Stimulated activated naive CD8-positive, alpha-beta T cell treated with anti-CD3 and anti-CD28 coated beads, Interleukin-15, Interleukin-2, amounts not matched to agents 100 ng/mL and 50 ng/mL, for 24 hours (primary cell): ENCODE results near the gene LGALS9B.
"Not testable (repeated sequence)": the region's sequence is repeated elsewhere in the genome, so short reads cannot be mapped to it uniquely, and the experiment has no call there.

Experiments used
- H3K27ac Mint-ChIP-seq: one replicate; pipeline ENCODE4 v1.8.0; 2021; ENCODE audit warnings: mild to moderate bottlenecking, mixed read lengths
- H3K27me3 Mint-ChIP-seq: one replicate; pipeline ENCODE4 v1.8.0; 2021; ENCODE audit warnings: mixed read lengths
- H3K36me3 Mint-ChIP-seq: one replicate; pipeline ENCODE4 v1.8.0; 2021; ENCODE audit warnings: low read depth, mixed read lengths
- H3K4me1 Mint-ChIP-seq: one replicate; pipeline ENCODE4 v1.8.0; 2021; ENCODE audit warnings: low read depth, mixed read lengths
- H3K4me3 Mint-ChIP-seq: one replicate; pipeline ENCODE4 v1.8.0; 2021; ENCODE audit warnings: mild to moderate bottlenecking, mixed read lengths
- H3K9me3 Mint-ChIP-seq: one replicate; pipeline ENCODE4 v1.8.0; 2021; ENCODE audit warnings: mixed read lengths

The LGALS9B gene

DNA sequence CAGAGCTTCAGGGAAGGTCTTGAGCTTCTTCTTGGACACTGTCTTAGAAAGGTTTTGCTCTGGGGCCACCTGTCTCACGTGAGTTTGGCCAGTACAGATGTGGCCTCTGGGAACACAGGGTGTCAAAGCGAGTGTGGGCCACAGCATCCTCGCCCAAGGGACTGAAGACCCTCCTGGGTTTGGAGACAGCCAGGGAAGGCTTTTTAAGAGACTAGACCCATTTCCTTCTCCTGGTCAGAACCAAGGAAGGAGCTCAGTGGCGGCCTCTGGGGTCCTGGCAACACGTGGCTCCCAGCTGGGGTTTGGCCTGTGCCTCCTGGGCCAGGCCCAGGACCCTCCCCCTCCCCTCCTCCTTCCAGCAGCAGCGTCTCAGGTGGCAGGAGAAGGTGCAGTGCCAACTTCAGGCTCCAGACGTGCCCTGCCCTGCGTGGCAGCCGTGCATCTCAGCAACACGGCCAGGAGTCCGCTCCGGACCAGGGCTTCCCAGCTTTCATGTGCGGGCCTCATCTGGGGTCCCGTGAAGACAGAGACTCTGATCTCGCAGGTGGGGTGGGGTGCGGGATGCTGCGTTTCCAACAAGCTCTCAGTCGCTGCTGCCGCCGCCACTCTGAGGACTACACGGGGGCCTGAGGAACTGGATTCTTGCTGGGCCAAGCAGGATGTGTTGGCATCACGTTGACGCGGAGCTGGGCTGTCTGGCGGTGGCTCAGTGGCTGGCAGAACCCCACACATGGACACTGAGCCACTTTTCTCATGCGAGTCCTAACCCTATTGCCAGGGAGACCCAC, 19.6 kb downstream of the LGALS9B start:
- H3K27me3 Mint-ChIP-seq, H3K27ac Mint-ChIP-seq, H3K4me1 Mint-ChIP-seq, H3K9me3 Mint-ChIP-seq, H3K36me3 Mint-ChIP-seq, H3K4me3 Mint-ChIP-seq: not testable (repeated sequence)

DNA sequence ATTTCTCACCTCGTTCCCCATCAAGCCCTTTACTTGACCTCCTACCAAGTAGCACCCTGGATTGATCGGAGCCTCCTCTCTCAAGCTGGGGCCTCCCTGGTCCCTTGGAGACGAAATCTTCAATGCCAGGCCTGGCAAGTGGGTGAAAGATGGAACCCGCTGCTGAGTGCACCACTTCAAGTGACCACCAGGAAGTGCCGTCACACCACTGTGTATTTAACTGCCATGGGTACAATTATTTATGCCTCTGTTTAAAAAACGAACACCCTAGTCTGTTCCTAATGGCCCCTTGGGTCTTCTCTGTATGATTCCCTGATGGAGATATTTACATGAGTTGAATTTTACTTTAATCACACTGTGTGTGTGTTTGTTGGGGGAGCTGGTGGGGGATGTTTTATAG, 20.4 kb downstream of the LGALS9B start:
- H3K4me1 Mint-ChIP-seq, H3K36me3 Mint-ChIP-seq, H3K27ac Mint-ChIP-seq, H3K27me3 Mint-ChIP-seq, H3K4me3 Mint-ChIP-seq, H3K9me3 Mint-ChIP-seq: not testable (repeated sequence)

DNA sequence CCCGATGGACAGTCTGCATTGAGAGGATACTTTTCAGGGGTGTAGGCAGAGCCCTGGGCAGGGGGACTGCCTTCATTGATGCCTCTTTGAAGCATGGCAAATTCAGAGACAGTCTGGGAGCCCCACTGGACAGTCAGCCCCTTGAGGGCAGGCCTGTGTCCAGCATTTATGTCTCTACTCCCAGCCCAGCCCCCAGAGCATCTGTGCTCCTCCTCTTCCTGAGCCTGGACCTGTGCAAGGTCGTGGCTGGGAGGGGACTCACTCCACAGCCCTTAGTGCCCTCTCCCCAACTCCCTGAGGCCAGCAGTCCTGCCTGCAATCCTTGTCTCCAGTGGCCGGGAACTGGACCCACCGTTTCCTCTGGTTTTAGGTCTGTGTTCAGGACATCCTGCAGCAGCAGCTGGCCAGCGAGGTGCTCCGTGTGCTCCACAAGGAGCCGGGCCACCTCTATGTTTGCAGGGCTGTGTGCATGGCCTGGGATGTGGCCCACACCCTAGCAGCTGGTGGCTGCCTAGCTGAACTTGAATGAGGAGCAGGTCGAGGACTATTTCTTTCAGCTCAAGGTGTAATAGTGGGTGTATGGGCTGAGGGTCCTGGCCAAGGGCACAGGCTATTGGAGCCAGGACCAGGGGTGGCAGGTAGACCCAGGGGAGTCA, 22.6 kb downstream of the LGALS9B start:
- not testable (repeated sequence) for H3K4me1 Mint-ChIP-seq, H3K9me3 Mint-ChIP-seq, H3K27ac Mint-ChIP-seq, H3K36me3 Mint-ChIP-seq, H3K4me3 Mint-ChIP-seq, H3K27me3 Mint-ChIP-seq

DNA sequence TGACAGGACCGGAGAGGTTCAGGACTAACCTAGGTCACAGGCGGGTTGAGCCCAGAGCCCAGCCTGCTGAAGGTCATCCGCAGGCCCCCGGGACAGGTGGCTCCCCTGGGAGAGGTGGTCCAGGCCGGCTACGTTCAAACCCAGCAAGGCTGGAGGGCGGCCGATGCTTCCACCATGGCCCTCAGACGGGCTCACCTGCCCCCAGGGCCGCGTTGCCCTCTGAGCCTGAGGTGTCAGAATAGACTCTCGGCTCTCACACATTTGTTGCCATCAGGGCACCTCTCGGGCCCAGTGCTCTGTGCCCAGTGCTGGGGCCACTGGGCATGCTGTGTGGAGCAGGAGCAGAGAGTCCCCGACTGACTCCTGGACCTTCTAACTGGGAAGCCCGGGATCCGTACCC, 23.2 kb downstream of the LGALS9B start:
- not testable (repeated sequence) for H3K27ac Mint-ChIP-seq, H3K27me3 Mint-ChIP-seq, H3K4me3 Mint-ChIP-seq, H3K4me1 Mint-ChIP-seq, H3K36me3 Mint-ChIP-seq, H3K9me3 Mint-ChIP-seq

DNA sequence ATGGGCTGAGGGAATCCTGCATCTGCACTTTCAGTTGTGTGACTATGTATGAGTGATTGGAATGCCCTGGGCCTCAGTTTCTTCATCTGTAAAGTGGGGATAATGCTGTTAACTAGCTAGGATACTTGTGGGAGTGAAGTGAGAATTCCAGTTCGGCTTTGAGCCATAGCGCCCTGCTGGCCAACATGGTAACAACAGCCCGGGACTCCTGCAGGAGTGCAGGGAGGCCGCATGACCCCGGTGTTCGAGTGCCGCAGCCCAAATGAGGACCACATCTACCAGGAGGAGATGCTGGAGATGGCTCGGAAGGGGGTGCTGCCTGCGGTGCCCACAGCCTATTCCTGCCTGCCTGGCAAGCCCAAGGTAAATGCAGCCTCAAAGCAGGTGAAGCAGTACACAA, 23.7 kb downstream of the LGALS9B start:
- not testable (repeated sequence) for H3K27ac Mint-ChIP-seq, H3K36me3 Mint-ChIP-seq, H3K9me3 Mint-ChIP-seq, H3K4me1 Mint-ChIP-seq, H3K27me3 Mint-ChIP-seq, H3K4me3 Mint-ChIP-seq

DNA sequence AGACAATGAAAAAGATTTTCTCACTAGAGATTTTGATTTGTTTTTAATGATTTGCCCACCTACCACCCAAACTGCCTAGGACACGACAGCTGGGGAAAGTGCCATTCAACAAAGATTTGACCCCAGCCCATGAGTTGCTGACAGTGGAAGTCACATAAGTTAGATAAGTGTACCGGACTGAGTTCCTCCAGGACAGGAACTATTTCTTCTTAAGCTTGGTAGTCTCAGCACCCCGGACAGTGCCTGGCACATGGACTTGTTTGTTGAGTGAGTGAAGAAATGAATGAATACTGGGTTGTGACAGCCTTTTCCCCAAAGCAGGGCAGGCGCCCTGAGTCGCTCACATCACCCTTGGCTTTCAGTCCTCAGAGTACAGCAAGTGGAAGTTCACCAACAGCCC, 26.7 kb downstream of the LGALS9B start:
- not testable (repeated sequence) for H3K36me3 Mint-ChIP-seq, H3K27me3 Mint-ChIP-seq, H3K27ac Mint-ChIP-seq, H3K4me3 Mint-ChIP-seq, H3K9me3 Mint-ChIP-seq, H3K4me1 Mint-ChIP-seq

DNA sequence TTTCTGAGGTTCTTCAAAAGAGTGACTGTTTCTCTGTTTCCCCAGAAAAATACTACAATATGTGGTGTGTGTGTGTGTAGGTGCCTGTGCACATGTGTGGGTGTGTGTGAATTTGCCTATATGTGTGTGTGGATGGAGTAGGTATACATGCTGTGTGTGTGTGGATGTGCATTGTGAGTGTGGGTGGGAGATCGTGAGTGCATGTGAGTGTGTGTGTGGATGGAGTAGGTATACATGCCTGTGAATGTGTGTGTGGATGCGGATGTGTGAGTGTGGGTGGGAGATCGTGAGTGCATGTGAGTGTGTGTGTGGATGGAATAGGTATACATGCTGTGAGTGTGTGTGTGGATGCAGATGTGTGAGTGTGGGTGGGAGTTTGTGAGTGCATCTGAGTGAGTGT, 32.2 kb downstream of the LGALS9B start:
- H3K27ac Mint-ChIP-seq, H3K4me1 Mint-ChIP-seq, H3K36me3 Mint-ChIP-seq, H3K27me3 Mint-ChIP-seq, H3K4me3 Mint-ChIP-seq, H3K9me3 Mint-ChIP-seq: not testable (repeated sequence)

DNA sequence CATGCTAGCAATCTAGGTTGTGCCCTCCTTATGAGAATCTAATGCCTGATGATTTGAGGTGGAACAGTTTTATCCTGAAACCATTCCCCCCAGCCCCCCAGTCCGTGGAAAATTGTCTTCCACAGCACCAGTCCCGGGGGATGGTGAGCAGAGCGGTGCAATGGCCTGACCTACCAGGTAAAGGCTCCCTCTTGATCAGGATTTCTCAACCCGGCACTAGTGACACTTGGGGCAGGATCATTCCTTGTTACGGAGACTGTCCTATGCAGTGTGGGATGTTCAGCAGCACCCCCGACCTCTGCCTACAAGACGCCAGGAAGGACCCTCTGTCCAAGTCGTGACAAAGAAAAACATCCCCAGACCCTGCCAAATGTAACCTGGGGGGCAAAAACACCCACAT, 34.0 kb downstream of the LGALS9B start:
- H3K9me3 Mint-ChIP-seq, H3K27me3 Mint-ChIP-seq, H3K4me1 Mint-ChIP-seq, H3K27ac Mint-ChIP-seq, H3K4me3 Mint-ChIP-seq, H3K36me3 Mint-ChIP-seq: not testable (repeated sequence)

DNA sequence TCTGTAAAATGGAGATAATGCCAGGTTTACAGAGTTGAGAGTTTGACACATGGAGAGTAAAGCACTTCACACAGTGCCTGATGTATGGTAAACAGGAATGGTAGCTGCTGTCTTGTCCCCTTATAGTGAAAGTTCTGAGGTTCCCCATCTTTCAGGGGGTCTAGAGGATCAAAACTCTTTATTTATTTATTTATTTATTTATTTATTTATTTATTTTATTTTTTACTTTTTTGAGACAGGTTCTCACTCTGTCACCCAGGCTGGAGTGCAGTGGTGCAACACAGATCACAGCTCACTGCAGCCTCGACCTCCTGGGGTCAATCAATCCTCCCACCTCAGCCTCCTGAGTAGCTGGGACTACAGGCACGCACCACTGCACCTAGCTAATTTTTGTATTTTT, 40.1 kb downstream of the LGALS9B start:
- H3K36me3 Mint-ChIP-seq, H3K27ac Mint-ChIP-seq, H3K27me3 Mint-ChIP-seq, H3K4me3 Mint-ChIP-seq, H3K4me1 Mint-ChIP-seq, H3K9me3 Mint-ChIP-seq: not testable (repeated sequence)

DNA sequence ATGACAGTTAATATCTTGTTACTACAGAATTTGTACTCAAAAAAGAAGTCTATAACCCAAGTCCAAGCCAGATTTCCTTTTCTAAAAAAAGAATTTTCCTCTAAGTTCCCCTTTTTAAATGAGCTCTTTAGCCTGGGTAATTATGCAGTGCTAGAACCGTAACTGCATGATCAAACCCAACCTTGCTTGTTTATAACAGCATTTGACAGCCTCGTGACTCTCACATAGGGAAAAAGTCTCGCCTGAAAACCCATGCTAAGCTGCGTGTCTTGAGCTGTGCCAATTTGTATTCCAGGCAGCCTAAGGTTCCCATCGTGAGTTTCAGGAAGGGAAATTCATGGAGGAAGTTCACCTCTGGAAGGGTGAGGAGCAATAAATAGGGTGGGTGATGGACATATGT, 44.5 kb downstream of the LGALS9B start:
- not testable (repeated sequence) for H3K4me3 Mint-ChIP-seq, H3K27ac Mint-ChIP-seq, H3K27me3 Mint-ChIP-seq, H3K4me1 Mint-ChIP-seq, H3K9me3 Mint-ChIP-seq, H3K36me3 Mint-ChIP-seq

DNA sequence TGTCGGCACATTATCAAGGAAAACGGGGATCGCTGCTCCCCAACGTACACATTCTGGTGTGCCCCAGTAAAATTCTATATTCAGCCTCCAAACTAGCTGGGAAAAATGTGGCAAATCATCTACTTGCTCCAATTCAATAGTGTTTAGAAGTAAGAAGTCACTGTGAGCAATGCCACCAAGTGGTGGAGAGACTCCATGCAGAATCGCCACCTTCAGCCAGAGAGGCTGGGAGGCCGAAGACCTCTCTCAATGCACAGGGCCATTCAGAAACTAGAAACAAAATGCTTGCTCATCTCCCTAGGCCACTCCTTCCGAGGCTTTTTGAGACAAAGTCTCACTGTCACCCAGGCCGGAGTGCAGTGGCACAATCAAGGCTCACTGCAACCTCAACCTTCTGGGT, 48.5 kb downstream of the LGALS9B start:
- H3K9me3 Mint-ChIP-seq, H3K4me3 Mint-ChIP-seq, H3K27me3 Mint-ChIP-seq, H3K27ac Mint-ChIP-seq, H3K4me1 Mint-ChIP-seq, H3K36me3 Mint-ChIP-seq: not testable (repeated sequence)

DNA sequence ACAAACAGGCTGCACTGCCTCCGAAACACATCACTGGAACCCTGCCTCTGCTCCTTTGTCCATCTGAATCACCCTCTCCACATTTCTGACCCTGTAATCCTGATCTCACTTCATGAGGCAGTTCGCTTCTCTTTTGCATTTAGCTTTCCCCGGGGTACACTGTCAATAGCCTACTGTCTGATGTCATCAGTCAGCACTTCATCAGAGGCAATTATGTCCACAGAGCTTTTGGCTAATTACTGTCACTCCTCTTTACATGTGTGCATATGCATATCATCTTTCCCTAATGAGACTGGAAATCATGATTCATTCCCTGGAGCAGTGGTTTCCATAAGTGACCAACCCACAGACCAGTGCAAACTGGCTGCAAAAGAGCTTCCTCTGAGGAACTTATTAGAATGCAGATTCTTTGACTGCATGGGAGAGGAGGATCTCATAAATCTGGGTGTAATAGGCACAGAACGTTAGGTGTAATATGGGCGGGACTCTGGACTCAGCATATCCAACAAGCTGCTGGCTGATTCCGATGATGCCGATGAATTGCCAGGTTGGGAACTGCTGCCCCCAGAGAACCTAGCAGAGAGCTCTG, 49.8 kb downstream of the LGALS9B start:
- H3K27ac Mint-ChIP-seq, H3K4me3 Mint-ChIP-seq, H3K4me1 Mint-ChIP-seq, H3K27me3 Mint-ChIP-seq, H3K9me3 Mint-ChIP-seq, H3K36me3 Mint-ChIP-seq: not testable (repeated sequence)

DNA sequence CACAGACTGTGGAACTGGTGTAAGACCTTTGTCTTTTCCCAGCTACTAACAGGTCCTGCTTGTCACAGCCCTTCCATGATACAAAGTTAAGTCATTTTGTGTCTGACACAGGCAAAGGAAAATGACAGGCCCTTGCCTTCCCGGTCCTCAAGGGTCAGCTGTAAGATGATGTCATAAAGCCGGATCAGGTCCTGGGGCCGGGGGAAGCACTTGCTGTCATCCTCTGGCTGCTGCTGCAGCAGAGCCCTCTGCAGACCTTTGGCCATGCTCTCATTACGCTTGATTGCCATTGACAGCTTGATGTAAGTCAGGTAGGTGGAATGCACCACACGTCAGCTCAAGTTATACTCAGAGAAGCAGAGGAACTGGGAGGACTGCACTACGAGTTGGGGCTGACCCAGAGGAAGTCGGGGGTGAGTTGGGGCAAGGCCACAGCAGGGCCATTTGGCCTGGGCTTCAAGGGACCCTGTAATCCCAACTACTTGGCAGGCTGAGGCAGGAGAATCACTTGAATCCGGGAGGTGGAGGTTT, 50.9 kb downstream of the LGALS9B start:
- H3K4me1 Mint-ChIP-seq, H3K9me3 Mint-ChIP-seq, H3K27ac Mint-ChIP-seq, H3K27me3 Mint-ChIP-seq, H3K4me3 Mint-ChIP-seq, H3K36me3 Mint-ChIP-seq: not testable (repeated sequence)

DNA sequence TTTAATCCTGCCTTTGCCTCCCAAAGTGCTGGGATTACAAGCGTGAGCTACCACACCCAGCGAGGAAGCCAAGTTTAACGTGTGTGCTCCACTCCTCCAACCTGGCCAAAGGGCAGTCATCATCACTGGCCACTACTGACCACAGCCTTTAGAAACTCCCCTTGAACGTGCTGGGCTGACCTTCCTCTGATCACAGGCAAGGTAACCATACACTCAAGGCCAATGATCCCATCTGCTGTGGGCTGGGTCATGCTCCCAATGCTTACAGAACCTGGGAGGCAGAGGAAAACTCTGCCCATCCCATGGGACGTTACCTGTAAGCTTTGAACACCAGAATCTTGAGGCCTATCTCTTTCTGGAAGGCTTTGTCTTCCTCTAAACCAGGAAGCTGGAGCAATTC, 51.9 kb downstream of the LGALS9B start:
- H3K27me3 Mint-ChIP-seq, H3K9me3 Mint-ChIP-seq, H3K27ac Mint-ChIP-seq, H3K36me3 Mint-ChIP-seq, H3K4me1 Mint-ChIP-seq, H3K4me3 Mint-ChIP-seq: not testable (repeated sequence)

DNA sequence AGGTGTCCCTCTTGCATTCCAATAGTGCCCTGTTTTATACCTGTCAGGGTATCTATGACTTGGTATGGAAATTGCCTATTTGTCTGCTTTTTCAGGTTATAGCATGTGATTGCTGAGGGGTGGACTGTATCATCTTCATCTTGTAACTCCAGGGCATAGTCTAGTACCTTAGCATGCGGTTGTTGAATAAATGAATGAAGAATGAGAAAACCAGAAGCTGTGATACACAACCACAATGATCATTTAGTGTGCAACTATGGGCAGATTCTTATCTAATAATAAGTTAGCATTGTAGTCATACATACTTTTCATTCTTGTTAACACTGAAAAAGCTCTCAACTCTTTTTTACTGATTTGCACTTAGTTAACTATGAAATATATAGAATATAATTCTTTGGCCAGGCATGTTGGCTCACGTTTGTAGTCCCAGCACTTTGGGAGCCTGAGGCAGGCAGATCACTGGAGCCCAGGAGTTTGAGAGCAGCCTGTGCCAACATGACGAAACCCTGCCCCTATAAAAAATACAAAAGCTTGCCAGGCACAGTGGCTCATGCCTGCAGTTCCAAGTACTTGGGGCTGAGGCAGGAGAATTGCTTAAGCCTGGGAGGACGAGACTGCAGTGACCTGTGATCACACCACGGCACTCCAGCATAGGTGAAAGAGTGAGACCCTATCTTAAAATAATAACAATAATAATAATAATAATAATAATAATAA, 65.9 kb downstream of the LGALS9B start:
- H3K27me3 Mint-ChIP-seq, H3K27ac Mint-ChIP-seq, H3K36me3 Mint-ChIP-seq, H3K4me1 Mint-ChIP-seq, H3K4me3 Mint-ChIP-seq, H3K9me3 Mint-ChIP-seq: not testable (repeated sequence)
